Stimulated activated CD4-positive, alpha-beta T cell treated with anti-CD3 and anti-CD28 coated beads, Interleukin-15, amount 100 ng/mL, for 1 hour (primary cell): Measurements from ENCODE around the gene MOB3A.

ENCODE experiments used
- DNase-seq, 2 donors: peaks; one replicate each; pipeline ENCODE4 v3.0.0-alpha.2; 2020; ENCODE audit warnings: low read depth in 1 of 2, low spot score in 1 of 2

Gene MOB3A

DNA sequence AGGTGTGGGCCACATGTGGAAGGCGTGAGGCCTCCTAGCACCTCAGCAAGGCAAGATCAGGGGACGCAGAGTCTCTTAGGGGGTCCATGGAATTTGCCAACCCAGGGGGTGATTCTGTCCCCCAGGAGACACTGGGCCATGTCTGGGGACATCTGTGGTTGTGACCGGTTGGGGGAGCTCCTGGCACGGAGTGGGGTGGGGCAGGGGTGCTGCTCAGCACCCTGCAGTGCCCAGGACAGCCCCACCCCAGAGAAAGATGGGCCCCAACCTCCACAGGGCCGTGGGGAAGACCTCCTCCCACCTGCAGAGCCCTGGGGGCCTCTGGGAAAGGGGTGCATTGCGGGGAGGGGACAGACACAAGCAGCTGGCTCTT, 49.1 kb downstream of the MOB3A start:
- DNase-seq: no peak

DNA sequence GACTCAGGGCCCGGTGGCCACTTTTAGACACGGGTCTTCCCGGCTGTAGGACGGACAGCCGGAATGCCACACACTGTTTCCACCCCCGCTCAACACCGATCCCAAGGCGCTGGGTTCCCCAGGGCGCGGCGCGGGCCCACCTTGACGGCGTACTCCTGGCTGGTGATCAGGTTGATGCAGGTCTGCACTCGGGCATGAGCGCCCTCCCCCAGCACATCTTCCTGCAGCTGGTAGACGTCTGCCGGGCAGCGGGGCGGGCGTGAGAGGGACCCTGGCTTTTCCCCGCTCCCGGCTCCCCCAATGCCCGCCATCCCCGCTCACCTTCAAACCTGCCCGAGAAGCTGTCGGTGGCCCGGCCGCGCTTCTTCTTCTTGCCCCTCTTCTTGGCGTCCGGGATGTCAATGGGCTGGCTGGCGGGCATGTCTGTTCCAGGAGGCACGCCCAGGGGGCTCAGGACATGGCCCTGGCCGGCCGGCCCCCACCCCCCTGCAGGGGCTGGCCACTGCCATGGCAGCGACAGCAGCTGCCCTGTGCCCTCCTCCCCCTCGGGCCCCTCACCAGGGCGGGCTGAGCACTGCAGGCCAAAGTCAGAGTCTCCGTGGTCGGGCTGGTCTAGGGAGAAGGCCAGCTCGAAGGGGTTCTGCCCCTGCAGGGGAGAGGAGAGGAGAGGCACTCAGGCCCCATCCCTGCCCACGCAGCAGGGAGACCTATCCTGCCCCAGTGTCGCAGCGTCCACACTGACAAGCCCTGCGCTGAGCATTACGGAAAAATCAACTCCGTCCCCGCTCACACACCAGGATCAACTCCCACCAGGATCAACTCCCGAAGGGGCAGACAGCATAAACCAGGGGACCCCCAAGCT, 49.8 kb downstream of the MOB3A start:
- DNase-seq: no peak

DNA sequence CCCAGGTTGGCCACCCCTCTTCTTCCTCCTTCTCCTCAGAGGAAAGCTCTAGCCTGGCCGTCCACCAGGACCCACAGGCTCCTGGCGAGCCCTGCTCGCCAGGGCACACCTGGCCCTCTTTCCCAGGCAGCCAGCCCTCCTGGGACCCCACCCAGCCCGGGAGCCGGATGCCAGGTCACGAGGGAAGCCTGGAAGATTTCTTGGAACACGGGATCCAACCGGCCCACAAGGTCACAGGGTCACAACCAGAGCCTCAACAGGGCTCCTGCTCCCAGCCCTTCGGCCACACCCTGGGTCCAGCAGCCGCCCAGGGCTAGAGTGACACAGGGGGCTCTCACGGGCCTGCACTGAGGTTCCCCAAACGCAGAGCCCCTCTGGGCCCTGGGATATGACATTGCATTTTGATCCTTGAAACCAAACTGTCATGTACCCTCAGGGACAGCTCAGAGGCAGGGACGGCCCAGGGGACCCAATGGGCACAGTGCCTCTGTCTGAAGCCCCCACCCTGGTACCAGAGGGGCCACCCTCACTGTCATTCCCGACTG, 50.6 kb downstream of the MOB3A start:
- no peak for DNase-seq

DNA sequence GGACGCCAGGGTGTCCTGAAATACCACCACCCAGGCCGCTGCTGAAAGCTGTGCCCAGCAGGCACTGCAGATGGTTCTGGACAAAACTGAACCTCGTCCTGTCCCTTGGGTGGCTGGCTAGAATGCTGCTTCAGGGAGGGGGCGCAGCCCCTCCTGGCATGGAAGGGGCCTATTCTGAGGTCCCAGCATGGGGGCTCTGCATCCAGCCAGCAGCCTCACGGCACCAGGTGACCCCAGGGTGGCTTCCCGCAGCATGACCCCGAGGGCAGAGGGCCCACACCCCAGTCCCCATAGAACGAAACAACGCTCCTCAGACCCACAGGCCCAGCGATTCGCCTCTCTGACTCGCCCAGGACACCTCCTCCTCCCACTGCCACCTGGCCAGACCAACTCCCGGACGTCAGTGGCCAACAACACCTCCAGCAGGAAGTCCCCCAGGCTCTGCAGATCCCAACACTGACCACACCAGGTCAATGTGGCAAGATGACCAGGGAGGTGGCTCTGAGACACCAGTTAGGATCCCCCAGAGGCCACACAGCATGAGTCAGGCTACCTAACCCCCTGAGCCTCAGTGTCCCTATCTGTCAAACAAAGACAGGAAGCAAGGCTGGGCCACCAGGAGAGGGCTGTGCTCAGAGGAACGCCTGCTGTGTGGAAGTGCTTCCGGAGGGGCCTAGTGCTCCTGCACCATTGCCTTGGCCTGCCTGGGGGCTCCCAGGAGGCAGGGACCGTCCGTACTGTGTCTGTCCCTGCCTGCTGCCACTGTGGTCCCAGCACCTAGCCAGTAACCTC, 51.2 kb downstream of the MOB3A start:
- no peak for DNase-seq

DNA sequence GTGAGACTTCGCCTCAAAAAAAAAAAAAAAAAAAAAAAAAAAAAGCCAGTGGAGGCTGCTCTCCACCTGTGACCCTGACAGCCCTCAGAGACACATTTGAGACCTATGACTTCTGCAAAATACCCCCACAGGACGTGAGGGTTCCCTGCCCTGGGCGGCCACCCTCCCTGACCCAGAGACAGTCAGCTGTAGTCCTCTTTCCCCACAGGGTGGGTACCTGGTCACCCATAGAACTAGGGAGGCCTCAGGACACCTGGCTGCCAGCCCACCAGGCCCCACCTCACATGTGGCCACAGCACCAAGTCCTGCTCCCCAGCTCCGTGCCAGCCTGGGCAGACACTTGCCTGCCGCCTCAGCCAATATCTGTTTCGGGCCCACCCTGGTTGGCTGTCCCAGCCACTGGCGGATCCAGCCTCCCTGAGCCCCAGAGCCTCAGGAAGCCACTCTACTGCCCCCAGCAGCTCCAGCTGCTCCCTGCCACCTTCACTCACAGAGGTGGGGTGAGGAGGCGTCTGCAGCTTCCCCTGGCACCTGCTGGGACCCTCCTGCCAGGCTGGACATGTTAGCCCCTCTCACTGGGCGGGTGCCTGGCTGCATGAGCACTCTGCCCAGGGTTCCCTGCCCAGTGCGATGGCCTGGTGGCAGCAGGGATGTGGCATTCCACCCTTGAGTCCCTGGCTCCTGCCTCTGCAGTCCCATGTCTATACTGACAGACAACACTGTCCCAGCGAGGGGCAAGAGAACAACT, 52.0 kb downstream of the MOB3A start:
- no peak for DNase-seq

DNA sequence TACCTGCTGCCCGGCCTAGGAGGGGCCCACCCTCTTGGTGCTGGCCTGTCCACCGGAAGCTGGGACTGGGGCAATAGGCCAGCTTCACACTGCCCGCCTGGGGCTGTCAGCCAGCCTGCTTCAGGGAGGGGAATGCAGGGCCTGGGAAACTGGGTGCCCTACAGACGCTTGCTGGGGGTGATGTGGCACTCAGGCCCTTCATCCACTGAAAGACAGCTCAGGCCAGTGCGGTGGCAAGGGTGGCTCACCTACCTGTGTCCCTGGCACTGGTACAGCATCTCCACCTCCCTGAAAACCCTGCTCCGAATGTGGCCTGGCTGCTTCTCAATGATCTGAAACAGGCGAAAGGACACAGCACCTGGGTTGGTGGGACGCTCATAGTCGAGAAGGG, 52.9 kb downstream of the MOB3A start:
- no peak for DNase-seq

DNA sequence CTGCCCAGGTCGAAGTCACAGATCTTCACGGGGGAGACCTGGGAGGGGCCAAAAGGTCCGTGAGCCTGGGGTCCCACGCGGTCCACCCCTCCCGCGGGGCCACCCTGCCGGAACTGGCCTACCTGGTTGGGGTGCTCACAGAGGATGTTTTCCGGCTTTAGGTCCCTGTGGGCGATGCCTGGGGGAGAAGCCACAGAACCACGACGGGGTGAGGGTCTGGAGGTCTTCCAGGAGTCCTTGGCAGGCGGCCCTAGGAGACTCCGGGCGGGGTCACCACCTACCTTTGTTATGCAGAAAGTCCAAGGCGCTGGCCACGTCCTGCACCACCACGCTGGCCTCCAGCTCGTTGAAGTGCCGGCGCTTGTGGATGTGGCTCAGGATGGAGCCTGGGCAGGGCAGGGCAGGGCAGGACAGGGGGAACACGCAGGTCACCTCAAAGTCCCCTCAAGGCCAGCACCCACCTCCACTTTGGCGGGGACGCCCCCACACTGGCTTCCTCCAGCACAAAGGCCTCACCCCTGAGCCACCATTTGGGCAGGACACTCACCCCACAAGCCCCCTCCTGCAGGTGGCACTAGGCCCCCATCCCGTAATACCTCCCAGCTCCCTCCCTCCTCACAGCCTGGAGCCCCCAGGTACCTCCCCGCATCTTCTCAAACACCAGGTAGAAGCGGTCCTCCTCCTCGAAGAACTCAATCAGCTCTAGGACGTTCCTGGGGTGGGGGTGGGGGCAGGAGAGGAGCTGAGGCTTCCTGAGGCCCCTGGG, 53.5 kb downstream of the MOB3A start:
- DNase-seq: no peak

DNA sequence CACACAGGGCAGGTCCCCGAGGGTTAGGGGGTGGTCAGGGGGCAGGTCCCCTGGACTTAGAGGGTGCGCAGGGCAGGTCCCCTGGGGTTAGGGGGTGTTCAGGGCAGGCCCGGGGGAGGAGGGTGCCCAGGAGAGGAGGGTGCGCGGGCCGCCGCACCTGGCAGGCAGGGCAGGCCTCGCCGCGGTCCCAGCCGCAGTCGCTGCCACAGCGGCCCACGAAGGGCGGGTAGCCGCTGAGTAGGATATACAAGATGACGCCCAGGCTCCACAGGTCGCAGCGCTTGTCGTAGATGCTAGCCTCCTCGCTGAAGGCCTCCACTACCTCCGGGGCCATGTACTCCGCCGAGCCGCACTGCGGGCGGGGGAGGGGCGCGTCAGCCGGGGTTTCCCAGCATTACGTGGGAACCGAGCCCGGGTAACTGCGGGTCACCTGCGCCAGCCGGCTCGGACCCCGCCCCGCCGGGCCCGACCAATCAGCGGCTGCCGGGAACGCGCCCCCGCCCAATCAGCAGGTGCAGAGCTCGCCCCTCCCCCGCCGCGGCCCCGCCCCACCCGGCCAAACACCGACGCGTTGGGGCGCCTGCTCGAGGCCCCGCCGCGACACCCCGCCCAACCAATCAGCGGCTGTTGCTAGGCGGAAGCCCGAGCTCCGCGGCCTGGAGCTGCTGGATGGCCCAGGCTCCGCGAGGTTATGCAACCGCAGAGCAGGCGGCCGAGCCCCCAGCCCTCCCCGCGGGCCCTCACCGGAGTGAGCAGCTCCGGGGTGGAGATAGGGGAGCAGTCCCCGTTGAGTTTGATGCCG, 54.2 kb downstream of the MOB3A start:
- peak; percentile 100 for DNase-seq

DNA sequence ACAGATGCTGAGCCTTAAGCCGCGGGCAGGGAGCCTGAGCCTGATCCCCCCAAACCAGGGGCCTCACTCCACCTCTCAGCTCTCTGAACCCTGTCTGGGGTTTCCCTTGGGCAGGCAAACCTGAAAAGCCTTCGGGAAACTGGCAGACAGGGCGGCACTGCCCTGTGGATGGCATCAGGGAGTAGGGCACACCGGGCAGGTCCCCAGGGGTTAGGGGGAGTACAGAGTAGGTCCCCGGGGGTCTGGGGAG, 54.8 kb downstream of the MOB3A start:
- no peak for DNase-seq

DNA sequence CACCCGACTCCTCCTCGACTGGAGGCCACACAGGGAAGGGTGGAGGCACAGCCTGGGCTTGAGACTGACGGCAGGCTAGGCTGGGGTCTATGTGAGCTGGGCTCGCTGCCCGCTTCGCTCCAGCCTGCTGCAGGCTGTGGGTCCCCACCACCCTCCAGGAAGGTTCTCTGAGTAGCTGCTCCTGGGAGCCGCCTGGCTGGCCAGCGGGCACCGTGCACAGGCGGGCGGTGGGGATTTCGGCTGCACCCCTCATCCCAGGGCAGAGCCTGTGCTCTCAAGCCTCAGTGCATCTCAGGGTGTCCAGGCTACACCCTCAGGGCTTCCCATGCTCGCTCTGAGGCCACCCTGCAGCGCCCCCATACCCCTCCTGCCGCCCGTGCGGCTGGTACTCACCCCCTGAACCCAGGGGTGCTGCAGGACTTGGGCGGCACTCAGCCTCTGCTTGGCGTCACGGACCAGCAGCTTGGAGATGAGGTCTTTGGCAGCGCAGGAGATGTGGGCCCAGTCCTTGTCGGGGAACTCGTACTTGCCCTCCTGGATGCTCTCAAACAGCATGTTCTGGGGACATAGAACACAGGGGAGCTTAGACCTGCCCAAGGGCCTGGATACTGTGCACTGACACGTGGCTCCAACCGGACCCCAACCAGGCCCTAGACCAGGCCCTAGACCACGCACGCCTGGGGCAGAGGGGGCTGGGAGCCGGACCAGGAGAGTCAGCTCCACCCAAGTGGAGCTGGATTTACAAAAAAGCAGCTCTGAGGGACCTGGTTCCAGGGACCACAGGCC, 55.3 kb downstream of the MOB3A start:
- no peak for DNase-seq

DNA sequence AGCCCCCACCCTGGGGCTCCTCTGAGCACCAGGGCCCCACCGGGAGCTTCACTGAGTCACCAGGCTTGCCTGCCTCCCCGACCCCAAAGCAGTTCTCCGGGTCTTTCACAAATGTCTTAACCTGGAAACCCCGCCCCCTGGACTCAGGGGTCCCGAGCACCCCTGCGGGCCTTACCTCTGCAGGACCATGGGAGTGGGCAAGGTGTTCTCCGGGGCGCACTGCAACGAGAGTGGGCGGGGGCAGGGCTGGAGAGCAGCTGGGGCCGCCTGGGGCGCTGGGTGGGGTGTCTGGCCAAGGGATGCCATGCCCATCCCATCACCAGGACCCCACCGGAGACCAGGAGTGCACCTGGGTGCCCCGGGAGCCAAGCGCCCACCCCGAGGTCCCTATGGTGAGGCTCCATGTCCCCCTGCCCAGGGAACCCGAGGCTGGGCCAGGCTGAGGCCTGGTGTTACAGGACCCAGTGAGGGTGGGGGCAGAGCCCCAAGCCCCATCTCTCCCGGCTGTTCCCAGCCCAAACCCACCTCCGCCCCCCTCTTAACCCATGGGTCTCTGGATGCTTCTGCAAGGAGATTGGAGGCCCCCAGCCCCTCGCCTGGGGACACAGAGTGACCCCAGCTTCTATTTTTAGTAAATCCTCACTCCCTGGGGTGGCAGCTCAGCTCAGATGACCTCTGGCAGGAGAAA, 56.0 kb downstream of the MOB3A start:
- no peak for DNase-seq

DNA sequence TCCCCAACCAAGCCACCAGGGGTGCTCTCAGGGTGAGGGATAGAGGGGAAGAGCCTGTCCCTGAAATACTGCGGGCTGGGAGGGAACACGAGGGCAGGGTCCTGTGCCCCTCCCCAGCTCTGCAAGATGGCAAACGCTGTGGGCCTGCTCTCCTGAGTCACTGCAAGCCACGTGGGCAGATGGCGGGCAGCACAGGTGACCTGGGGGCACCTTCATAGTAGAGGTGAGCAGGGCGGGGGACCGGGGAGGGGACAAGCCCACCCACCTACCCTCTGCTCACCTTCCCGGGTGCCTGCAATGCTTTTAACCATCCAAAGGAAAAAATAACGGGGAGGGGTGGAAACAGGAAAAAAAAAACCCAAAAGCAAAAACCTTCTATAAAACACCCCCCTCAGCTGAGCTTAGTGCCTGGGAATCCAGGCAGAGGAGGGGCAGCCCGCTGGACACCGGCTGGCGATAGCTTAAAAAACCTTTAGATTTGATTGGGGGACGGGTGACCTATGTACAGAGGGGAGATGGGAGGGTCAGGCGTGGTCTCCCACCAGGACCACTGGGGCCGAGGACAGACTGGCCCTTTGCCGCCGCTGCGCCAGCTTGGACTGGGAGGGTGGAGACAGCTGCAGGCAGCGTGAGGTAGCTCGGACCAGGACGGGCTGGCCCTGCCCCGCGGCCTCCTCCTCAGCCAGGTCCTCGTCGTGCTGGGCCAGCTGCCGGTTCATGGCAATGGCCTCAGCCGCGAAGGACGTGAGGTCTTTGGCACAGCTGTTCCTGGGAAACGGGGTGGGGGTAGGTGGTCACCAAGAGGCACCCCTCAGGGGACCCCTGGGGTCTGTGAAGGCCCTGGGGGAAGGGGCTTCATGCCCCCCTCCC, 56.8 kb downstream of the MOB3A start:
- no peak for DNase-seq

DNA sequence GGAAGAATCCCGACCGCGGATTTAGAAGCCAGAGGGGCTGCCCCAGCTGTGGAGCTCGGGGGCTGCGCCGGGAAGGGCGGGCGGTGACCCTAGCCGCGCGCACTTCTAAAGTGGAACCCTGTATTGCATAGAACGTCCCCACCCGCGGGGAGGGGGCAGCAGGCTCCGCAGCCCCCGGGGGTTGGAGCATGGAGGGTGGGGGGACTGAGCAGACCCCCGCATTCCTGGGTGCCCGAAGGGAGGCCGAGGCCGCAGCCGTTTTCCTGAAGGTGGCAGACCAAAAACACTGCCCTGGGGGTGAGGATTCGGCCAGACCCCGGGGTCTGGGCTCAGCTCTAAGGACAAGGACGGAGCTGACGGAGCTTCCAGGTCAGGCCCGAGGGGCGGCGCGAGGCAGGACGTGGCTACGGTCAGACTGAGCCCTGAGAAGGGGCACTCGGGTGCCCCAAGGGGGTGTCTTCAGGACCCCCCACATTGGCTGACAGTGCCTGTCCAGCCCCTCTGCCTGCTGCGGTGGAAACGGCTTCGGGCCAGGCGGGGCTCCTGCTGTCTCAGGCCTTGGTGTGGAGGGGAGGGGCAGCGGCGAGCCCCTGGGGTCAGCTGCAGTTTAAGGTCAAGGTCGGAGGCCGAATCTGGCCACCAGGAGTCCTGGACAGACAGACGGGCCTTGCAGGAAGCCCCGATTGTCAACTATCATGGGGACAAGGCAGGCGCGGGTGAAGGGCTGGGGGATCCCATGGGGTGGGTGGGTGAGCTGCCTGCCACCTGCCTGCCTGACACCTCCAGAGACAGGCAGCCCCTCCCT, 57.6 kb downstream of the MOB3A start:
- no peak for DNase-seq

DNA sequence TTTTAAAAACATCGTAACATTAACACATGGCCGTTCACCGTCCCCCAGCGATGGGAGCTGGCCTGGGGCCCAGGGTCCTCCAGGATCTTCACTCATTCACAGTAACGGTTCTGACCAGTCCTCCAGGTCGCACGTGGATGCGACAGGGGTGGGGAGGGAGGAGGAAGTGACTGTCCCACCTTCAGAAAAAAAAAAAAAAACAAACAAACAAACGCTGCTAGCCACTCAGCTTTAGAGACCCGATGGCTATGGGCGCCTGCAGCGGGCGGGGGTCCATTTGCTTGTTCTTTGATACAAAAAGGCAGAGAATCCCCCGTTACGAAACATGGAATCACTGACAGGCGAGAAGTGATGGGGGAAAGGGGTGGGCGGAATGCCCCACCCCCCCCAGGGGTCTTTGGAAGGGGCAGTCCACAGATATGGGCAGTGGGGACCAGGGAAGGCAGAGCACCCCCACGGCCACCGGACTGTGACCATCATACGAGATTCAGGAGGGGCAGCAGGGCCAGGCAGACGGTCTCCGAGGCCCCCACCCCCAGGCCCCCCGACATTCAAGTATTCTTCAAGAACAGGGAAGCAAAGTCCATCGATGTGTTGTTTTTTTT, 58.4 kb downstream of the MOB3A start:
- DNase-seq: no peak

DNA sequence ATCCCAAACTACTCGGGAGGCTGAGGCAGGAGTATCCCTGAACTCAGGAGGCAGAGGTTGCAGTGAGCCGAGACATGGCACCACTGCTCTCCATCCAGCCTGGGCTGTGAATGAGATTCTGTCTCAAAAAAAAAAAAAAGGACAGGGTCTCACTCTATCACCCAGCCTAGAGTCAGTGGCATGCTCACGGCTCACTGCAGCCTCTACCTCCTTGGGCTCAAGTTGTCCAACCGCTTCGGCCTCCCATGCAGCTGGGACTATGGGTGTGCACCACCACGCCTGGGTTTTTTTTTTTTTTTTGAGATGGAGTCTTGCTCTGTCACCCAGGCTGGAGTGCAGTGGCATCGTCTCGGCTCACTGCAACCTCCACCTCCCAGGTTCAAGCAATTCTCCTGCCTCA, 59.7 kb downstream of the MOB3A start:
- no peak for DNase-seq

DNA sequence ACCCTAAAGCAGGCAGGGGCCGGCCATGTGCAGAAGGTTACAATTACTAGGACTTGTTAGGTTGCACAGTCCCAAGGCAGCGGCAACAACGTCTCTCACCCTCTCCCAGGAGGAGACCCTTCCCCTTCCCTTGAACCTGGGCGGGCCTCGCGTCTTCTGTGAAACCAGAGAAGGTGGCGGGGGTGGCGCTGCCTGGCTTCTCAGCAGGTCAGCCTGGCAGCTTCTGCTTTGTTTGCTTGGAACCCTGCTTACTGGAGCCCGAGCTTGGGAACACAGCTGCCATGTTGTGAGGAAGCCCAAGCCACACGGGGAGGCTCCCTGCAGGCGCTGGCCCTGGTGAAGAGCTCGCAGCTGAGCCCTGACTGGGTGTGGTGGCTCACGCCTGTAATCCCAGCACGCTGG, 60.5 kb downstream of the MOB3A start:
- no peak for DNase-seq
